Type B pancreatic cell (in vitro differentiated cells): Measurements from ENCODE around the gene INSC. TPM values are rescaled to one million over a fixed set of nuclear protein-coding genes. Genes with fewer than 3 reads are reported as not detected.

Experiments
- DNase-seq: peaks from one replicate; pipeline ENCODE4 v3.0.0; 2021; ENCODE audit warnings: mixed read lengths; ENCODE audit not compliant: unreplicated experiment; ENCODE audit errors: extremely low spot score
- H3K27ac Mint-ChIP-seq: 2 replicates; pipeline ENCODE4 v1.8.0; 2021; ENCODE audit warnings: mild to moderate bottlenecking, mixed read lengths
- H3K27me3 Mint-ChIP-seq: 2 replicates; pipeline ENCODE4 v1.8.0; 2021; ENCODE audit warnings: mixed read lengths
- H3K36me3 Mint-ChIP-seq: 2 replicates; pipeline ENCODE4 v1.8.0; 2021; ENCODE audit warnings: mixed read lengths
- H3K4me1 Mint-ChIP-seq: one replicate; pipeline ENCODE4 v1.8.0; 2021; ENCODE audit warnings: mixed read lengths; ENCODE audit not compliant: unreplicated experiment
- H3K4me3 Mint-ChIP-seq: 2 replicates; pipeline ENCODE4 v1.8.0; 2021; ENCODE audit warnings: mild to moderate bottlenecking, mixed read lengths
- H3K9me3 Mint-ChIP-seq: 2 replicates; pipeline ENCODE4 v1.8.0; 2021; ENCODE audit warnings: mixed read lengths
- CTCF ChIP-seq: fragments of 200-600 bp; sonication (generic); conservative IDR thresholded peaks from 2 replicates; pipeline ENCODE4 v1.5.0; 2021; ENCODE audit warnings: antibody characterized with exemption, mild to moderate bottlenecking
- total RNA-seq: library from RNA; stranded (reverse); gene quantifications from 2 replicates; pipeline ENCODE4 v1.2.1, GENCODE V29; 2021; ENCODE audit warnings: low replicate concordance

The INSC gene
- total RNA-seq, 1 donor from 2014 or later, result 1.2 TPM

- Mint-ChIP-seq H3K27ac (no peak overlapping the region), H3K4me3 (no peak overlapping the region), H3K27me3 (peaks cover 4% of the 10 kb centered on the region), H3K36me3 (no peaks in the 10 kb centered on the region), H3K9me3 (no peaks in the 10 kb centered on the region), H3K4me1 (peaks cover 6% of the 10 kb centered on the region)
- no peak for DNase-seq
- no peak for TF ChIP-seq CTCF
Observed at GRCh38 chr11:15289723-15290122, 175.0 kb downstream of the INSC start.

- peaks cover 6% of the 10 kb centered on the region for H3K4me1 Mint-ChIP-seq
- no peak overlapping the region for H3K4me3 Mint-ChIP-seq
- DNase-seq, result no peak
- peaks cover under 1% of the 10 kb centered on the region for H3K27me3 Mint-ChIP-seq
- TF ChIP-seq CTCF, result no peak
- H3K27ac Mint-ChIP-seq, result no peak overlapping the region
- no peaks in the 10 kb centered on the region for H3K36me3 Mint-ChIP-seq
- no peaks in the 10 kb centered on the region for H3K9me3 Mint-ChIP-seq
Observed at GRCh38 chr11:15291885-15292284, 177.2 kb downstream of the INSC start.

- no peak for TF ChIP-seq CTCF
- H3K4me3 Mint-ChIP-seq, result no peak overlapping the region
- DNase-seq, result no peak
- H3K9me3 Mint-ChIP-seq, result no peaks in the 10 kb centered on the region
- H3K4me1 Mint-ChIP-seq, result peaks cover 6% of the 10 kb centered on the region
- H3K27me3 Mint-ChIP-seq, result peaks cover 3% of the 10 kb centered on the region
- H3K27ac Mint-ChIP-seq, result no peak overlapping the region
- H3K36me3 Mint-ChIP-seq, result no peaks in the 10 kb centered on the region
Observed at GRCh38 chr11:15293975-15294620, 179.4 kb downstream of the INSC start.

GRCh38 chr11:15295695-15296094 lies 181.0 kb downstream of the INSC start:
- no peak for DNase-seq
- Mint-ChIP-seq H3K36me3 (no peaks in the 10 kb centered on the region), H3K4me1 (no peaks in the 10 kb centered on the region), H3K4me3 (no peak overlapping the region), H3K9me3 (no peaks in the 10 kb centered on the region), H3K27ac (no peak overlapping the region), H3K27me3 (peaks cover 6% of the 10 kb centered on the region)
- no peak for TF ChIP-seq CTCF

Other genes starting within 250 kb of the INSC start
- gene CYP2R1, start 222.7 kb upstream of the INSC start, total RNA-seq, result 12.1 and 12.4 TPM in 2 replicates
- gene CALCA, start 142.6 kb upstream of the INSC start, total RNA-seq, result 0.86 and 1.2 TPM in 2 replicates
- 0.64 TPM in 1 of 2 replicates, not detected in the other for gene CALCB, start 41.3 kb upstream of the INSC start, total RNA-seq